NCI-H82 (cell line): ENCODE results near the gene OR6Y1.

Experiments
- DNase-seq: peaks from one replicate; lab custom pipeline; 2025; lab: John Stamatoyannopoulos, UW

The OR6Y1 gene

GRCh38 chr1:158554352-158554751, at the start of gene OR6Y1:
TSS of gene OR6Y1 (minus strand) at chr1:158554405. CDS start at chr1:158548105, 6,300 bp downstream.
- DNase-seq = no peak

- DNase-seq = no peak
Observed at GRCh38 chr1:158600735-158601134, 46.5 kb upstream of the OR6Y1 start.

- DNase-seq = no peak
Observed at GRCh38 chr1:158586942-158587341, 32.7 kb upstream of the OR6Y1 start.

GRCh38 chr1:158583962-158584361, 29.8 kb upstream of the OR6Y1 start:
- no peak for DNase-seq

- no peak for DNase-seq
Observed at GRCh38 chr1:158579733-158580132, 25.5 kb upstream of the OR6Y1 start, which contains the start of gene OR10X1. TSS of gene OR10X1 (minus strand) at chr1:158579899. CDS start at chr1:158579899, 0 bp downstream.

GRCh38 chr1:158577561-158577960, 23.4 kb upstream of the OR6Y1 start:
- no peak for DNase-seq

GRCh38 chr1:158572226-158572625, 18.0 kb upstream of the OR6Y1 start:
- DNase-seq = no peak

- no peak for DNase-seq
Observed at GRCh38 chr1:158570480-158570879, 16.3 kb upstream of the OR6Y1 start, which contains the start of gene OR6P1. TSS of gene OR6P1 (minus strand) at chr1:158570580. CDS start at chr1:158563604, 6,976 bp downstream.

- no peak for DNase-seq
Observed at GRCh38 chr1:158564608-158565007, 10.4 kb upstream of the OR6Y1 start.

- no peak for DNase-seq
Observed at GRCh38 chr1:158563853-158564252, 9.6 kb upstream of the OR6Y1 start.

GRCh38 chr1:158559696-158560095, 5.5 kb upstream of the OR6Y1 start:
- DNase-seq = no peak

GRCh38 chr1:158552296-158552695, 1.9 kb downstream of the OR6Y1 start:
- no peak for DNase-seq

- no peak for DNase-seq
Observed at GRCh38 chr1:158547533-158547932, 6.7 kb downstream of the OR6Y1 start.

GRCh38 chr1:158537609-158538008, 16.6 kb downstream of the OR6Y1 start:
- no peak for DNase-seq

GRCh38 chr1:158534496-158534895, 19.7 kb downstream of the OR6Y1 start:
- no peak for DNase-seq

- DNase-seq = peak; percentile 58
Observed at GRCh38 chr1:158527190-158527815, 26.9 kb downstream of the OR6Y1 start.

- DNase-seq = no peak
Observed at GRCh38 chr1:158521666-158522058, 32.5 kb downstream of the OR6Y1 start.

GRCh38 chr1:158520955-158521665, 33.1 kb downstream of the OR6Y1 start:
- no peak for DNase-seq

- peak; percentile 14 for DNase-seq
Observed at GRCh38 chr1:158520021-158520420, 34.2 kb downstream of the OR6Y1 start.

GRCh38 chr1:158516966-158517365, 37.2 kb downstream of the OR6Y1 start:
- no peak for DNase-seq

GRCh38 chr1:158509471-158510156, 44.6 kb downstream of the OR6Y1 start:
- no peak for DNase-seq

- DNase-seq = no peak
Observed at GRCh38 chr1:158507511-158507910, 46.7 kb downstream of the OR6Y1 start.
